Sigmoid colon (tissue), 4 donors: ENCODE measurements around the gene ZCCHC24.

ENCODE experiments used
- CTCF ChIP-seq, 4 experiments: fragments of 450-650 bp in 3 of 4; fragments of 200-600 bp in 1 of 4; IDR thresholded peaks; one replicate each; pipeline ENCODE4 v1.5.1; 2016 to 2019; ENCODE audit warnings: antibody characterized with exemption in 4 of 4, mild to moderate bottlenecking in 3 of 4, moderate library complexity in 2 of 4
- EP300 ChIP-seq, 4 donors: sonication (generic); formaldehyde crosslinking; IDR thresholded peaks; one replicate each; pipeline ENCODE4 v1.6.1; 2017; ENCODE audit warnings: antibody characterized with exemption in 4 of 4
- POLR2A ChIP-seq, 2 donors: fragments of 450-650 bp; IDR thresholded peaks; one replicate each; pipeline ENCODE4 v1.6.1; 2016; ENCODE audit warnings: antibody characterized with exemption in 2 of 2, mild to moderate bottlenecking in 2 of 2, moderate library complexity in 2 of 2
- POLR2AphosphoS5 ChIP-seq, 4 donors: sonication (generic); formaldehyde crosslinking; IDR thresholded peaks; one replicate each; pipeline ENCODE4 v1.6.1; 2017; ENCODE audit warnings: antibody characterized with exemption in 4 of 4

GRCh38 chr10:79433324-79434222, 11.9 kb downstream of the ZCCHC24 start:
- TF ChIP-seq POLR2A (IDR thresholded peaks at IDR 0.05) (no peak), EP300 (IDR thresholded peaks at IDR 0.05) (peak in 3 of 4 donors; percentile 97 to 98 (median 97)), CTCF (IDR thresholded peaks at IDR 0.05) (no peak), POLR2AphosphoS5 (IDR thresholded peaks at IDR 0.05) (peak; percentile 93 to 98 (median 98))
